ENCODE measurements around the gene COBLL1. TPM values are rescaled to one million over a fixed set of nuclear protein-coding genes. Genes with fewer than 3 reads are reported as not detected.
A peak's percentile ranks its signal among the peaks of the same experiment; 100 is the strongest.

COBLL1 gene
- total and polyA plus RNA-seq, 2 experiments from 2014 or later = 19.6 to 33.5 TPM

GRCh38 chr2:164881524-164881923, 39.9 kb upstream of the COBLL1 start:
- no peak overlapping the region for H3K4me3 ChIP-seq
- H3K9me3 ChIP-seq (ENCODE audit: low read depth) = no peaks in the 10 kb centered on the region
- no peaks in the 10 kb centered on the region for H3K4me1 ChIP-seq (ENCODE audit: low read depth)
- H3K36me3 ChIP-seq = no peaks in the 10 kb centered on the region
- peak overlapping the region; percentile 38 for H3K27ac ChIP-seq
- DNase-seq (ENCODE audit: low read depth in 1 of 2, low spot score in 1 of 2) = no peak
- H3K27me3 ChIP-seq = no peaks in the 10 kb centered on the region
- TF ChIP-seq CTCF (IDR thresholded peaks at IDR 0.05; ENCODE audit: low read depth, low read length) = no peak

DNA sequence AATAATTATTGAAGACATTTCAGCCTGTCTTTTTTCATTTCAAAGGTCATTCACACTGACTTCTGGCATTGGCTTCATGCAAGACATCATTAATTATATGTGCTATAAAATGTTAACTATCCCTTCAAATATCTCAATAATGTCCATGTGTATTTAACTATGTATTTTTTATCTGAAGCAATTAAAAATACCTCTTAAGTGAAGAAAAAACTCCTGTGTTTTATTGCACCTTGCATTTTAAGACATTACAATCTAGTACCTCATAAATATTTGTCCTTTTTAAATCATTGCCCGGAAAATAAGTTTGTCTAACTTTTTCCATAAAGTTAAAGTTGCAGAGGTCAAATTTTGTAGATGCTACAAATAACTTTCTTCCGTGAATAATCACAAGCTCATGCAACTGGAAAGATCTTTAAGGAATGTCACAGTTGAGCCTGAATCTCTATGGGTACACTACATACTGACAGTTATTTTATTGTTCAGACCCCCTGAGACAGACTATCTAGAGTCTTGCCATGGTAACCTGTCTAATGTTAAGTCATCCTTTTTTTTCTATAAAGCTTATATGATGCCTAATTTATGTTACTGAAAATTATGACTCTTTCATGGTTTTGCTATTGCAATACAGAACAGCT, 38.4 kb upstream of the COBLL1 start:
- no peak overlapping the region for H3K4me3 ChIP-seq
- no peak for TF ChIP-seq CTCF (IDR thresholded peaks at IDR 0.05; ENCODE audit: low read depth, low read length)
- H3K36me3 ChIP-seq = no peaks in the 10 kb centered on the region
- H3K27me3 ChIP-seq = no peaks in the 10 kb centered on the region
- no peak overlapping the region for H3K27ac ChIP-seq
- no peaks in the 10 kb centered on the region for H3K4me1 ChIP-seq (ENCODE audit: low read depth)
- H3K9me3 ChIP-seq (ENCODE audit: low read depth) = no peaks in the 10 kb centered on the region
- no peak for DNase-seq (ENCODE audit: low read depth in 1 of 2, low spot score in 1 of 2)

GRCh38 chr2:164877927-164878326, 36.3 kb upstream of the COBLL1 start:
- H3K27ac ChIP-seq = no peak overlapping the region
- no peaks in the 10 kb centered on the region for H3K36me3 ChIP-seq
- no peak for DNase-seq (ENCODE audit: low read depth in 1 of 2, low spot score in 1 of 2)
- no peaks in the 10 kb centered on the region for H3K27me3 ChIP-seq
- TF ChIP-seq CTCF (IDR thresholded peaks at IDR 0.05; ENCODE audit: low read depth, low read length) = no peak
- no peaks in the 10 kb centered on the region for H3K4me1 ChIP-seq (ENCODE audit: low read depth)
- H3K4me3 ChIP-seq = no peak overlapping the region
- no peaks in the 10 kb centered on the region for H3K9me3 ChIP-seq (ENCODE audit: low read depth)

DNA sequence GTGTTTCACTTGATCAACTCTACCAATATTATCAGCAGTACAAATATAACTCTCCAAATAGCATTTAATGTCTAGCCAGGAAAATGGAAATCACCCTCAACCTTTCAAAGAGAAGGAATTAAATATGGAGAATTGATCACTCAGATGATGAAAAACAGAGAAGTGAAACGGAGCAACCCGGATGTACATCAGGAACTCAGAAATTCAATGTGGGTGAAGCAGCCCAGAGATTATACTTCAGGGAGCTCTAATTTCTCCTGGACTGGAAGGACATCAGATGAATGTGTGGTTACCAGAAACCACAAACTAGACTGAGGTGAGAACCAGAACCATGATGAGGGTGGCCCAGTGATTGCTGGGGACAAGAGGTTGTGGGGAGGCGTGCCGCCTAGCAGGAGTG, 35.5 kb upstream of the COBLL1 start:
- Histone ChIP-seq H3K27me3 (no peaks in the 10 kb centered on the region), H3K4me1 (ENCODE audit: low read depth) (no peaks in the 10 kb centered on the region), H3K27ac (no peak overlapping the region), H3K9me3 (ENCODE audit: low read depth) (no peaks in the 10 kb centered on the region), H3K36me3 (no peaks in the 10 kb centered on the region), H3K4me3 (no peak overlapping the region)
- no peak for DNase-seq (ENCODE audit: low read depth in 1 of 2, low spot score in 1 of 2)
- TF ChIP-seq CTCF (IDR thresholded peaks at IDR 0.05; ENCODE audit: low read depth, low read length) = no peak

DNA sequence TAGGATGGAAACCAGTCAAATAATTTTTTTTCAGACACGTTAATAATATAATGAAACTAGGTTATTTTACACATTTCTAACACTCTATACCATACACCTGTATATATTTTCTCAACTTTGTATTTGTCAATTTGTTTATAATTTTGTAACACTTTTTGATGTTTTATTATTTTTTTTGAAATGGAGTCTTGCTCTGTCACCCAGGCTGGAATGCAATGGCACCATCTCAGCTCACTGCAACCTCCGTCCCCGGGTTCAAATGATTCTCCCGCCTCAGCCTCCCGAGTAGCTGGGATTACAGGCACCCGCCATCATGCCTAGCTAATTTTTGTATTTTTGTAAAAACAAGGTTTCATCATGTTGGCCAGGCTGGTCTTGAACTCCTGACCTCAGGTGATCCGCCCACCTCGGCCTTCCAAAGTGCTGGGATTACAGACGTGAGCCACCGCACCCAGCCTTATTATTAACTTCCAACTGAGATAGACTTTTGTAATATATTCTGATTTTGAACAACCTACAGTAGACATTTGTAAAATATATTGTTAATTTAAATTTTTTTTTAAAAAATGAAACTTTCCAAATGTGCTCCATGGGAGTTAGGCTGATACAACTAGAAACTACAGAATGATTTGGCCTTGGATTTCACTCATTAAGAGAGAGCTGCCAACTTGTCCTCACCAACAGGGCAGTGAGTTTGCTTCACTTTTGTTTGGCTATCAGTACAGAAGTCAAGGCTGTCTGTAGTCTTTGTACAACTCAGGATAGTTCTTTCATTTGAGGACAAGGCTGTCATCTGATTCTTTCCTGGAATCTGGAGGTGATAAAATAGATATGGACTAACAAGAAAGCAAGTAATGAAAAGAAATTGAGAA, 33.9 kb upstream of the COBLL1 start:
- Histone ChIP-seq H3K27ac (no peak overlapping the region), H3K4me1 (ENCODE audit: low read depth) (no peaks in the 10 kb centered on the region), H3K27me3 (no peaks in the 10 kb centered on the region), H3K36me3 (no peaks in the 10 kb centered on the region), H3K9me3 (ENCODE audit: low read depth) (no peaks in the 10 kb centered on the region), H3K4me3 (no peak overlapping the region)
- no peak for TF ChIP-seq CTCF (IDR thresholded peaks at IDR 0.05; ENCODE audit: low read depth, low read length)
- DNase-seq (ENCODE audit: low read depth in 1 of 2, low spot score in 1 of 2) = no peak
